Skin epidermis (tissue), 12 donors: Measurements from ENCODE around the gene PCDHGA4.
"Not testable (repeated sequence)": the region's sequence is repeated elsewhere in the genome, so short reads cannot be mapped to it uniquely, and the experiment has no call there.

Experiments used
- H3K27ac ChIP-seq, 21 experiments: fragments of 200-600 bp; sonication (generic) in 11 of 21; one replicate each; pipeline ENCODE4 v1.5.0; 2020; ENCODE audit warnings: mild to moderate bottlenecking in 3 of 21, inconsistent platforms in 2 of 21, moderate library complexity in 2 of 21
- H3K4me3 ChIP-seq, 7 experiments: fragments of 200-600 bp; sonication (generic) in 2 of 7; one replicate each; pipeline ENCODE4 v1.5.0; 2020; ENCODE audit warnings: inconsistent platforms in 2 of 7, mild to moderate bottlenecking in 2 of 7, moderate library complexity in 1 of 7

PCDHGA4 gene

GRCh38 chr5:141345327-141345726, 9.5 kb upstream of the PCDHGA4 start:
- Histone ChIP-seq H3K4me3 (no peak overlapping the region), H3K27ac (no peak overlapping the region)

DNA sequence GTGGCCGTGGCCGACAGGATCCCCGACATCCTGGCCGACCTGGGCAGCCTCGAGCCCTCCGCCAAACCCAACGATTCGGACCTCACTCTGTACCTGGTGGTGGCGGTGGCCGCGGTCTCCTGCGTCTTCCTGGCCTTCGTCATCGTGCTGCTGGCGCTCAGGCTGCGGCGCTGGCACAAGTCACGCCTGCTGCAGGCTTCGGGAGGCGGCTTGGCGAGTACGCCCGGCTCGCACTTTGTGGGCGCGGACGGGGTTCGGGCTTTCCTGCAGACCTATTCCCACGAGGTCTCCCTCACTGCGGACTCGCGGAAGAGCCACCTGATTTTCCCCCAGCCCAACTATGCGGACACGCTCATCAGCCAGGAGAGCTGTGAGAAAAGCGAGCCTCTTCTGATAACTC, 8.8 kb upstream of the PCDHGA4 start:
- not testable (repeated sequence) for H3K4me3 ChIP-seq, H3K27ac ChIP-seq

- H3K27ac ChIP-seq: no peak within 1 kb of the TSS
- H3K4me3 ChIP-seq: no peak within 1 kb of the TSS
Measured at GRCh38 chr5:141349917-141350619, 4.8 kb upstream of the PCDHGA4 start, which contains the start of gene PCDHGB1. Gene PCDHGB1, plus strand, starts transcription at chr5:141350099. Its CDS starts 162 bp downstream, at chr5:141350261.

GRCh38 chr5:141351591-141351990, 3.2 kb upstream of the PCDHGA4 start:
- no peak overlapping the region for H3K27ac ChIP-seq
- no peak overlapping the region for H3K4me3 ChIP-seq

DNA sequence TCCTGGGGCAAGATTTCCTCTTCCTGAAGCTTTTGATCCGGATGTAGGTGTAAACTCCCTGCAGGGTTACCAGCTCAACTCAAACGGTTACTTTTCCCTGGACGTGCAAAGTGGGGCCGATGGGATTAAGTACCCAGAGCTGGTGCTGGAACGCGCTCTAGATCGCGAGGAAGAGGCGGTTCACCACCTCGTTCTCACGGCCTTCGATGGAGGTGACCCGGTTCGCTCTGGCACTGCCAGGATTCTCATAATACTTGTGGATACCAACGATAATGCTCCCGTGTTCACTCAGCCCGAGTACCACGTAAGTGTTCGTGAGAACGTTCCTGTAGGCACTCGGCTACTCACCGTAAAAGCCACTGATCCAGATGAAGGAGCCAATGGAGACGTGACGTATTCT, 820 bp downstream of the PCDHGA4 start:
- no peak overlapping the region for H3K4me3 ChIP-seq
- H3K27ac ChIP-seq: no peak overlapping the region

GRCh38 chr5:141356133-141356532, 1.3 kb downstream of the PCDHGA4 start:
- H3K4me3 ChIP-seq: no peak overlapping the region
- no peak overlapping the region for H3K27ac ChIP-seq

DNA sequence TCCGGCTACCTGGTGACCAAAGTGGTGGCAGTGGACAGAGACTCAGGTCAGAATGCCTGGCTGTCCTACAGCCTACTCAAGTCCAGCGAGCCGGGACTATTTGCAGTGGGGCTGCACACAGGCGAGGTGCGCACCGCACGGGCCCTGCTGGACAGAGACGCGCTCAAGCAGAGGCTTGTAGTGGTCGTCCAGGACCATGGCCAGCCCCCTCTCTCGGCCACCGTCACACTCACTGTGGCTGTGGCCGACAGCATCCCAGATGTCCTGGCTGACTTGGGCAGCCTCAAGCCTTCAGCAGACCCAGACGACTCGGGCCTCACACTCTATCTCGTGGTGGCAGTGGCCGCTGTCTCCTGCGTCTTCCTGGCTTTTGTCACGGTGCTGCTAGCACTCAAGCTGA, 2.1 kb downstream of the PCDHGA4 start:
- no peak overlapping the region for H3K27ac ChIP-seq
- no peak overlapping the region for H3K4me3 ChIP-seq

- Histone ChIP-seq H3K4me3 (peak within 1 kb of the TSS in 4 of 7 experiments; percentile 9 to 24 (median 16)), H3K27ac (no peak within 1 kb of the TSS)
Measured at GRCh38 chr5:141359790-141360426, 5.1 kb downstream of the PCDHGA4 start, which contains the start of gene PCDHGB2. Gene PCDHGB2, plus strand, starts transcription at chr5:141359994. Its CDS starts 142 bp downstream, at chr5:141360136.

DNA sequence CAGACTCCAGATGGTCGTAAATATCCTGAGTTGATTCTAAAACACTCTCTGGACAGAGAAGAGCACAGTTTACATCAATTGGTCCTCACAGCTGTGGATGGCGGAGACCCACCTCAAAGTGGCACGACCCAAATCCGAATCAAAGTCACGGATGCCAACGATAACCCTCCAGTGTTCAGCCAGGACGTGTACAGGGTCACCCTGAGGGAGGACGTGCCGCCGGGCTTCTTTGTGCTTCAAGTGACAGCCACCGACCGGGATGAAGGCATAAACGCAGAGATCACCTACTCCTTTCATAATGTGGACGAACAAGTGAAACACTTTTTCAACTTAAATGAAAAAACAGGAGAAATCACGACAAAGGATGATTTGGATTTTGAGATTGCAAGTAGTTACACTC, 5.9 kb downstream of the PCDHGA4 start:
- no peak overlapping the region for H3K4me3 ChIP-seq
- H3K27ac ChIP-seq: no peak overlapping the region

DNA sequence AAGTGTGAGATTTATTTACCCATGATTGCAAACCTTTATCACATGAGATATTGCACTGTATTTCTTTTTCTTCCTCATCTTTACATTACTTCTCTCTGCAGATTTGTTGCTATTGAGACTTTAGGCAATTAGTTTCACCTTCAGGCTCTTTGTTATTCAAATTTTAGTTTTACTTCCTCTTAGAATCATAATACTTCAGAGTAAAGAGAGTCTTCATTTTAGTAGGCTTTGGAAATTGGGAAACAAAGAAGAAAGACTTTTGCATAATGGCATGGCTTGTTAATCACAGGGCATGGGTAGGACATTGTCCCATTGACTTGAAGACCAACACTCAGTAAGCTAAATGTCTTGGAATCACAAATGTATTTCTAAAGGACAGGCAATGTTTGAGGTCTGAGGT, 7.9 kb downstream of the PCDHGA4 start:
- Histone ChIP-seq H3K4me3 (no peak overlapping the region), H3K27ac (no peak overlapping the region)

DNA sequence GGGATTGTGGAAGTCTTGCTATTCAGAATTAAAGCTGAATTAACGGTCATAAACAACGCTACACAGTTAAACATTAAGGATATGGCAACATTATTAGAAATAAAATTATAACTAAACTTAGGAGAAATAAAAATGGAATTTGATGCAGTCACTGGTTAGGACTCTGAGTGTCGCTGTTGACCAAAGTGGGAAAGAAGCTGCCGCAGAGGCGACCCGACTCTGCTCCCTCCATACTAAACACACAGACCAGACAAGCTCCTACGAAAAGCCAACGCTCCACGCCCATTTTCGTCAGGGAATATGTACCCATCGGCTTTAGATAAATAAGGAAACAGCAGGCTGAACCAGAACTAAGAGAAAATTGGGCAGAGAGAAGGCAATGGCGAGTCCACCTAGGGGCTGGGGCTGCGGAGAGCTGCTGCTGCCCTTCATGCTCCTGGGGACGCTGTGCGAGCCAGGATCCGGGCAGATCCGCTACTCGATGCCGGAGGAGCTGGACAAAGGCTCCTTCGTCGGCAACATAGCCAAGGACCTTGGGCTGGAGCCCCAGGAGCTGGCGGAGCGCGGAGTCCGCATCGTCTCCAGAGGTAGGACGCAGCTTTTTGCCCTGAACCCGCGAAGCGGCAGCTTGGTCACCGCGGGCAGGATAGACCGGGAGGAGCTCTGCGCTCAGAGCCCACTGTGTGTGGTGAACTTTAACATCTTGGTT, 9.3 kb downstream of the PCDHGA4 start, which contains the start of gene PCDHGA5:
Gene PCDHGA5, plus strand, starts transcription at position 211 of the 709 bp plus-strand sequence. Its CDS starts 169 bp downstream, at position 380.
- Histone ChIP-seq H3K27ac (no peak within 1 kb of the TSS), H3K4me3 (no peak within 1 kb of the TSS)

DNA sequence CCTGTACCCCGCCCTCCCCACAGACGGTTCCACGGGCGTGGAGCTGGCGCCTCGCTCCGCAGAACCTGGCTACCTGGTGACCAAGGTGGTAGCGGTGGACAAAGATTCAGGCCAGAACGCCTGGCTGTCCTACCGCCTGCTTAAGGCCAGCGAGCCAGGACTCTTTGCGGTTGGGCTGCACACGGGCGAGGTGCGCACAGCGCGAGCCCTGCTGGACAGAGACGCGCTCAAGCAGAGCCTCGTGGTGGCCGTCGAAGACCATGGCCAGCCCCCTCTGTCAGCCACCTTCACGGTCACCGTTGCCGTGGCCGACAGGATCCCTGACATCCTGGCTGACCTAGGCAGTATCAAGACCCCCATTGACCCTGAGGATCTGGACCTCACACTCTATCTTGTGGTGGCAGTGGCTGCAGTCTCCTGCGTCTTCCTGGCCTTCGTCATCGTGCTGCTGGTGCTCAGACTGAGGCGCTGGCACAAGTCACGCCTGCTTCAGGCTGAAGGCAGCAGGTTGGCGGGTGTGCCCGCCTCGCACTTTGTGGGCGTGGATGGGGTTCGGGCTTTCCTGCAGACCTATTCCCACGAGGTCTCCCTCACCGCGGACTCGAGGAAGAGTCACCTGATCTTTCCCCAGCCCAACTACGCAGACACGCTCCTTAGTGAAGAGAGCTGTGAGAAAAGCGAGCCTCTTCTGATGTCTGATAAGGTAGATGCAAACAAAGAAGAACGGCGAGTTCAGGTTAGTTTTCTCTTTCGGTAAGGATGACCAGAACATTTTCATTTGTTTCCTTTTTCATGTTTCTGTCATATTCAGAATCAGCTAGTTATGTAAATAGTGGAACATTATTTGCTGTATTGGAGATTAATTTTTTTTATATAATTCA, 11.4 kb downstream of the PCDHGA4 start:
- Histone ChIP-seq H3K4me3 (no peak overlapping the region), H3K27ac (no peak overlapping the region)

DNA sequence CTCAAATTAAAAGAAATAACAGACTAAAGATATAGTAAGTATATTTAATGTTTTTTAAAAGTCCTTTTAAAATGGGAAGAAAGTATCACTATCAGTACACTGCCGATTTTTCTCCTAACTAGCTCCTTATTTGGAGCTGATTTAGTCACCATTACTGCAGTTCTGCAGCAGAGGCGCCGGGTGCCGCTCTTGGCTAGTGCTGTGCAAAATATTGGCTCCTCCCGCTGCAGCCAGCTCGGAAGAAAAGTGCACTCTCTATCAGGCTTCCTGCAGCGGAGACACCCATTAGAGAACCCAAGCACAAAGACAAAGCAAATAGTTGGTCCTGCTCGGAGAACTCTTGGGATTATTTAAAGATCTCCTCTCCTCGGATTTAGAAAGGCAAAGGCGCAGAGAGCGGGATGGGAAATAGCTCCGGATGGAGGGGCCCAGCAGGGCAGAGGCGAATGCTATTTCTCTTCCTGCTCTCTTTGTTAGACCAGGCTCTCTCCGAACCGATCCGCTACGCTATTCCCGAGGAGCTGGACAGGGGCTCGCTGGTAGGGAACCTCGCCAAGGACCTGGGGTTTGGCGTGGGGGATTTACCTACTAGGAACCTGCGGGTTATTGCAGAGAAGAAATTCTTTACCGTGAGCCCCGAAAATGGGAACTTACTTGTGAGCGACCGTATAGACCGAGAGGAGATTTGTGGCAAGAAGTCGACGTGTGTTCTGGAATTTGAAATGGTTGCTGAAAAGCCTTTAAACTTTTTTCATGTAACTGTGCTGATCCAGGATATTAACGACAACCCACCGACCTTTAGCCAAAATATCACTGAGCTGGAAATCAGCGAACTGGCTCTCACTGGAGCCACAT, 15.4 kb downstream of the PCDHGA4 start, which contains the start of gene PCDHGB3:
Gene PCDHGB3, plus strand, starts transcription at position 249 of the 855 bp plus-strand sequence. Its CDS starts 153 bp downstream, at position 402.
- H3K27ac ChIP-seq: no peak within 1 kb of the TSS
- H3K4me3 ChIP-seq: peak within 1 kb of the TSS in 1 of 7 experiments; percentile 5

DNA sequence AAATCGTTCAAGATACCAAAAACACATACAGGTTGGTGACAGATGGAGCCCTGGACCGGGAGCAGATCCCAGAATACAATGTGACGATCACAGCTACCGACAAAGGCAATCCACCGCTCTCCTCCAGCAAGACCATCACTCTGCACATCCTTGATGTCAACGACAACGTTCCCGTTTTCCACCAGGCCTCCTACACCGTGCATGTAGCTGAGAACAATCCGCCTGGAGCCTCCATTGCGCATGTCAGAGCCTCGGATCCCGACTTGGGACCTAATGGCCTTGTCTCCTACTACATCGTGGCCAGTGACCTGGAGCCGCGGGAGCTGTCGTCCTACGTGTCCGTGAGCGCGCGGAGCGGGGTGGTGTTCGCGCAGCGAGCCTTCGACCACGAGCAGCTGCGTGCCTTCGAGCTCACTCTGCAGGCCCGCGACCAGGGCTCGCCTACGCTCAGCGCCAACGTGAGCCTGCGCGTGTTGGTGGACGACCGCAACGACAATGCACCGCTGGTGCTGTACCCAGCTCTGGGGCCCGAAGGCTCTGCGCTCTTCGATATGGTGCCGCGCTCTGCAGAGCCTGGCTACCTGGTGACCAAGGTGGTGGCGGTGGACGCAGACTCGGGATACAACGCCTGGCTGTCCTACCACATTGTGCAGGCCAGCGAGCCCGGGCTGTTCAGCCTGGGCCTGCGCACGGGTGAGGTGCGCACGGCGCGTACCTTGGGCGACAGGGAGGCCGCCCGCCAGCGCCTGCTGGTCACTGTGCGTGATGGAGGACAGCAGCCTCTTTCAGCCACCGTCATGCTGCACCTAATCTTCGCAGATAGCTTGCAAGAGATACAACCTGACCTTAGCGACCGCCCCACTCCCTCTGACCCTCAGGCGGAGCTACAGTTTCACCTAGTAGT, 17.0 kb downstream of the PCDHGA4 start:
- no peak overlapping the region for H3K27ac ChIP-seq
- H3K4me3 ChIP-seq: no peak overlapping the region

- H3K27ac ChIP-seq: no peak within 1 kb of the TSS
- peak within 1 kb of the TSS in 4 of 7 experiments; percentile 2 to 23 (median 10) for H3K4me3 ChIP-seq
Measured at GRCh38 chr5:141373673-141374317, 19.0 kb downstream of the PCDHGA4 start, which contains the start of gene PCDHGA6. Gene PCDHGA6, plus strand, starts transcription at chr5:141373891. Its CDS starts 193 bp downstream, at chr5:141374084.

DNA sequence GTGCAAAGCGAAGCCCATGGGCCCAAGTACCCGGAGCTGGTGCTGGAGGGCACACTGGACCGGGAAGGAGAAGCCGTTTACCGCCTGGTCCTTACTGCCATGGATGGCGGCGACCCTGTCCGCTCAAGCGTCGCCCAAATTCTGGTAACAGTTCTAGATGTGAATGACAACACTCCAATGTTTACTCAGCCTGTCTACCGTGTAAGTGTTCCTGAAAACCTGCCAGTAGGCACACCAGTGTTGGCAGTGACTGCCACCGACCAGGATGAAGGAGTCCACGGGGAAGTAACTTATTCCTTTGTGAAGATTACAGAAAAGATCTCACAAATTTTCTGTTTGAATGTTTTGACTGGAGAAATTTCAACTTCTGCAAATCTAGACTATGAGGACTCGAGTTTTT, 19.8 kb downstream of the PCDHGA4 start:
- no peak overlapping the region for H3K27ac ChIP-seq
- H3K4me3 ChIP-seq: no peak overlapping the region
